ENCODE data around the gene CCL8.

Gene CCL8

DNA sequence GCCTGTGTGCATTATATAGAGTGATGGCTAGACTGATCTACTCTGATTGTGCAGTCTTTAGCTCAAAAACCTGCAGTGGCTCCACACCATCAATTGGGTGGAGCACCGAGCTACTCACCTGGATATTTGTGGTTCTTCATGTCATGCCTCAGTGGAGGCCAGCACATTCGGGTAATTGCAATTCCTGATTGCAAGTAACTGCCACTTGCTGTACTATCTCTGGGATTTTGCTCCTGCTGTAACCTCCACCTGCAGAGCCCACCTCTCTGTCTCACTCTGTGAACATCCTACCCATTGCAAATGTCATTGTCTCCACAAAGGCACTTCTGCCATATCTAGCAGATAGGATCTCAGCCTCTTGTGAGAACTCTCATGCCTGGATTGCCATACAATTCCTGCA lies 45.5 kb downstream of the CCL8 start:
- no peak overlapping the region for H3K4me3 ChIP-seq (ENCODE audit: low read length)
- TF ChIP-seq CTCF (IDR thresholded peaks at IDR 0.05; ENCODE audit: insufficient read depth, low read depth, low read length, missing control alignments): no peak
- DNase-seq (ENCODE audit: low read depth): no peak

GRCh38 chr17:34365340-34365739 lies 46.1 kb downstream of the CCL8 start:
- no peak overlapping the region for H3K4me3 ChIP-seq (ENCODE audit: low read length)
- DNase-seq (ENCODE audit: low read depth): no peak
- no peak for TF ChIP-seq CTCF (IDR thresholded peaks at IDR 0.05; ENCODE audit: insufficient read depth, low read depth, low read length, missing control alignments)

GRCh38 chr17:34366010-34366409 lies 46.8 kb downstream of the CCL8 start:
- H3K4me3 ChIP-seq (ENCODE audit: low read length): no peak overlapping the region
- TF ChIP-seq CTCF (IDR thresholded peaks at IDR 0.05; ENCODE audit: insufficient read depth, low read depth, low read length, missing control alignments): no peak
- DNase-seq (ENCODE audit: low read depth): no peak

DNA sequence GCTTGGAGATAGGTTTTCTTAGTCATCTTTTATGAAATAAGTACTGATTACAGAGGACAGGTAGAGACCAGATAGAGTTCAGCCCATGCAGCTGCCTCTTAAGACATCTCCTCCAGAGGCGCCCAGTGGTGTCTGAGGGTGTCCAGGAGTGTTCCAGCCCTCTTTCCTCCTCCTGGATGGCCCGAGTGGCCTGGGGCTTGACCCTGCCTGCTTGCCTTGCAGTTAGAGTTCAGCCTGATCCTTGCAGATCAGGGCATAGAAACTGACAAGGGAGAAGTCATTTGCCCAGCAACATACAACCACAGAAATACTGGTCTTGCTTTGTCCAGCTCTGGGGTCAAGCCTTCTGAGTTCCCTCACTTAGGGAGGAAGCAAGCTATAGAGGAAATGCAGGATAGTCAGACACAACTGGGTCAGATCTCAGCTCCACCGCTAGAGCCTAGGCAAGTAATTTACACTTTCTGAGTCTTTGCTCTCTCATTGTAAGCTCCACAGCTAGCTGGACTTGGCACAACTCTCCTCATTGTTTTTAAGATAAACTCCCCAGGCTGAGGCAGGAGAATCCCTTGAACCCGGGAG lies 47.4 kb downstream of the CCL8 start:
- TF ChIP-seq CTCF (IDR thresholded peaks at IDR 0.05; ENCODE audit: insufficient read depth, low read depth, low read length, missing control alignments): no peak
- DNase-seq (ENCODE audit: low read depth): no peak
- no peak overlapping the region for H3K4me3 ChIP-seq (ENCODE audit: low read length)

GRCh38 chr17:34367486-34368195 lies 48.4 kb downstream of the CCL8 start:
- H3K4me3 ChIP-seq (ENCODE audit: low read length): no peak overlapping the region
- no peak for TF ChIP-seq CTCF (IDR thresholded peaks at IDR 0.05; ENCODE audit: insufficient read depth, low read depth, low read length, missing control alignments)
- no peak for DNase-seq (ENCODE audit: low read depth)

DNA sequence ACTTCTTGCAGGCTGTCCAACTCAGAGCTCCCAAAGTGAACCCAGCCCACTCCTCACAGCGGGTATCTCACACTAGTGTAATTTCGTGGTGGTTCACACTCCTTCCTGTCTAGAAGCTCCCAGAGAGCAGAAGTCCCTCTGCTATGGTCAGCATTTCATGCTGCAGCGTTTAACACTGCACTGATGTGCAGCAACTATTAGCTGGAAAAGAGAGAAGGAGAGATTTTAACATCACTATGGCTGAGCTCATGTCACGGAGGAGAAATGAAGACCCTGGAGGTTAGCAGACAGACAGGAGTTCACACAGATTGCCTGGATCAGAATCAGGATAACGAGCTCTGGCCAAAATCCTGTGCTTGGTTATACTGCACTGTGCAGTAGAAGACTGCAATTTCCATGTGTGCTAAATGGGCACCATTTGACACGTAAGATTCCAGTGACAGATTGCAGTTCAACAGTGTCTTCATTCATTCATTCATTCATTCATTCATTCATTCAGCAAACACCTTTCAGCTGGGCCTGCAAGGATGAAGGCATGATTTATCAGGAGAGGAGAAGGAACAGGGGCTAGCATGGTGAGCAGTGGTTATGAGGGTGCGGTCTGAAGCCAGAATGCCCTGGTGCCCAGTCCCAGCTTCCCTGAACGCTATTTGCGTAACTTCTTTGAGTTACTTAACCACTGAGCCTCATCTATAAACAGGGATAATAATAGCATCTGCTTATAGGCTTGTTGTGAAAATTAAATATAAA lies 49.1 kb downstream of the CCL8 start:
- DNase-seq (ENCODE audit: low read depth): no peak
- no peak overlapping the region for H3K4me3 ChIP-seq (ENCODE audit: low read length)
- TF ChIP-seq CTCF (IDR thresholded peaks at IDR 0.05; ENCODE audit: insufficient read depth, low read depth, low read length, missing control alignments): no peak

Measured in epithelial cell of esophagus (primary cell).